ENCODE results near the gene SHANK1. TPM values are rescaled to one million over a fixed set of nuclear protein-coding genes. Genes with fewer than 3 reads are reported as not detected.

Gene SHANK1
- total and polyA plus RNA-seq, 2 donors (not counting 3 experiments of a cell fraction or from before 2014, with no cell fraction given) = 0.66 to 1.9 TPM

GRCh38 chr19:50717891-50718254, 1.7 kb downstream of the SHANK1 start:
- POLR2A ChIA-PET = no interaction called here
- Histone ChIP-seq H3K9ac (replicated peaks; ENCODE audit: extremely low read depth, insufficient read depth, low read length) (no peak overlapping the region), H3K4me2 (ENCODE audit: insufficient read depth, low read length) (no peak overlapping the region), H3K27ac (ENCODE audit: insufficient read depth, low read depth, low read length) (no peak overlapping the region), H3K9me1 (replicated peaks; ENCODE audit: control insufficient read depth, extremely low read depth, insufficient read depth, low read length) (no peaks in the 10 kb centered on the region), H3K36me3 (ENCODE audit: control insufficient read depth in 2 of 2, extremely low read depth in 1 of 2, insufficient read depth in 2 of 2, low read length in 2 of 2) (no peaks in the 10 kb centered on the region), H3K27me3 (ENCODE audit: control insufficient read depth in 2 of 2, insufficient read depth in 2 of 2, low read length in 2 of 2) (peaks cover 3 to 7% of the 10 kb centered on the region in 2 experiments), H2AFZ (ENCODE audit: low read depth, low read length) (no peak overlapping the region), H3K4me3 (replicated peaks in 1 of 3; ENCODE audit: insufficient read depth in 1 of 3, low read depth in 1 of 3, low read length in 3 of 3) (no peak overlapping the region), H4K20me1 (replicated peaks; ENCODE audit: control insufficient read depth, extremely low read depth, insufficient read depth, low read length) (no peaks in the 10 kb centered on the region), H3K4me1 (ENCODE audit: control insufficient read depth, extremely low read depth, insufficient read depth, low read length) (peaks cover 3% of the 10 kb centered on the region), H3K9me3 (replicated peaks; ENCODE audit: control insufficient read depth, insufficient read depth, low read length) (no peaks in the 10 kb centered on the region), H3K79me2 (ENCODE audit: control insufficient read depth, insufficient read depth, low read length) (no peaks in the 10 kb centered on the region)
- dilution Hi-C loops (cut with MboI; ENCODE audit: extremely low pct_ligation_motif_present, low sequenced_read_pairs) (no loop called here), intact Hi-C loops (cut with micrococcal nuclease) (no loop called here)
- CTCF ChIA-PET = no interaction called here
- no TSS peak for BruUV-seq (replicated peaks)
- no peak for TF ChIP-seq GATA2 (IDR thresholded peaks at IDR 0.05; ENCODE audit: insufficient read depth, insufficient read length, low read depth, low read length)
- no peak for TF ChIP-seq EZH2 (IDR thresholded peaks at IDR 0.05; ENCODE audit: borderline replicate concordance, low read depth, low read length, severe bottlenecking)
- TF ChIP-seq MAX (IDR thresholded peaks at IDR 0.05; ENCODE audit: insufficient read depth, insufficient read length) = no peak
- TF ChIP-seq POLR2AphosphoS5 (IDR thresholded peaks at IDR 0.05; ENCODE audit: insufficient read depth, low read depth, low read length) = no peak
- TF ChIP-seq JUN (IDR thresholded peaks at IDR 0.05; ENCODE audit: borderline replicate concordance, insufficient read depth, insufficient read length, low read depth) = no peak
- TF ChIP-seq MYC (IDR thresholded peaks at IDR 0.05; ENCODE audit: low read depth, low read length) = no peak
- TF ChIP-seq CTCF (IDR thresholded peaks at IDR 0.05; ENCODE audit: extremely low read depth in 1 of 2, insufficient read depth in 1 of 2, low read depth in 1 of 2, low read length in 2 of 2) = no peak
- no peak for TF ChIP-seq FOS (IDR thresholded peaks at IDR 0.05; ENCODE audit: borderline replicate concordance, insufficient read depth, low read length)
- no peak for TF ChIP-seq POLR2A (IDR thresholded peaks at IDR 0.05; ENCODE audit: low read depth, low read length)
- FAIRE-seq (no peak), DNase-seq (ENCODE audit: low read depth, low spot score) (no peak)

Measured in endothelial cell of umbilical vein (primary cell).